GM23338 (cell line): ENCODE measurements around the gene IRF8. TPM values are rescaled to one million over a fixed set of nuclear protein-coding genes. Genes with fewer than 3 reads are reported as not detected.

Experiments
- ATAC-seq: fragments of 200-7000 bp; cut with Tn5 transposase; 3 replicates; pipeline ENCODE4 v1.9.1; 2020
- DNase-seq: peaks from one replicate; pipeline ENCODE4 v3.0.0-alpha.2; 2015; ENCODE audit warnings: low spot score
- H2AFZ ChIP-seq: fragments of 200-600 bp; sonication (generic); 2 replicates; pipeline ENCODE4 v1.8.0; 2016; ENCODE audit warnings: antibody characterized with exemption, mild to moderate bottlenecking, moderate library complexity
- H3F3A ChIP-seq: fragments of 200-600 bp; sonication (generic); replicated peaks from 2 replicates; pipeline ENCODE4 v1.8.0; 2017; ENCODE audit warnings: antibody characterized with exemption, mixed run types, low read depth
- H3K27ac ChIP-seq: fragments of 200-600 bp; sonication (generic); 2 replicates; pipeline ENCODE4 v1.6.1; 2016; ENCODE audit warnings: low read depth
- H3K27me3 ChIP-seq: fragments of 200-600 bp; sonication (generic); 2 replicates; pipeline ENCODE4 v1.8.0; 2016; ENCODE audit warnings: mild to moderate bottlenecking, mixed run types, moderate library complexity; ENCODE audit not compliant: insufficient read depth
- H3K36me3 ChIP-seq: fragments of 200-600 bp; sonication (generic); 2 replicates; pipeline ENCODE4 v1.8.0; 2016; ENCODE audit warnings: mild to moderate bottlenecking; ENCODE audit not compliant: insufficient read depth
- H3K4me1 ChIP-seq: fragments of 200-600 bp; sonication (generic); 2 replicates; pipeline ENCODE4 v1.8.0; 2016; ENCODE audit warnings: mild to moderate bottlenecking, moderate library complexity; ENCODE audit not compliant: insufficient read depth
- H3K4me2 ChIP-seq: fragments of 200-600 bp; sonication (generic); 2 replicates; pipeline ENCODE4 v1.7.1; 2017; ENCODE audit warnings: mixed run types
- H3K4me3 ChIP-seq: fragments of 200-600 bp; sonication (generic); 2 replicates; pipeline ENCODE4 v1.6.1; 2016; ENCODE audit warnings: mixed run types
- H3K79me2 ChIP-seq: fragments of 200-600 bp; sonication (generic); replicated peaks from 2 replicates; pipeline ENCODE4 v1.8.0; 2017; ENCODE audit warnings: mild to moderate bottlenecking; ENCODE audit not compliant: insufficient read depth
- H3K9me2 ChIP-seq: fragments of 200-600 bp; sonication (generic); 2 replicates; pipeline ENCODE4 v1.8.0; 2017; ENCODE audit not compliant: insufficient read depth
- H4K20me1 ChIP-seq: fragments of 200-600 bp; sonication (generic); replicated peaks from 2 replicates; pipeline ENCODE4 v1.8.0; 2017; ENCODE audit warnings: mild to moderate bottlenecking; ENCODE audit not compliant: insufficient read depth
- H3K27ac Mint-ChIP-seq: 2 replicates; pipeline ENCODE4 v1.8.0; 2020; ENCODE audit warnings: inconsistent platforms, mild to moderate bottlenecking, moderate library complexity, mixed read lengths
- H3K27me3 Mint-ChIP-seq: 3 replicates; pipeline ENCODE4 v1.8.0; 2022; ENCODE audit warnings: low read depth, mild to moderate bottlenecking, moderate library complexity, mixed read lengths, inconsistent platforms; ENCODE audit not compliant: insufficient read depth, poor library complexity
- H3K36me3 Mint-ChIP-seq: 3 replicates; pipeline ENCODE4 v1.8.0; 2021; ENCODE audit warnings: low read depth, mild to moderate bottlenecking, inconsistent platforms, moderate library complexity, mixed read lengths
- H3K4me1 Mint-ChIP-seq: 3 replicates; pipeline ENCODE4 v1.8.0; 2020; ENCODE audit warnings: mild to moderate bottlenecking, inconsistent platforms, mixed read lengths
- H3K4me3 Mint-ChIP-seq: 3 replicates; pipeline ENCODE4 v1.8.0; 2021; ENCODE audit warnings: moderate library complexity, mild to moderate bottlenecking, inconsistent platforms, mixed read lengths
- H3K9me3 Mint-ChIP-seq: 3 replicates; pipeline ENCODE4 v1.8.0; 2020; ENCODE audit warnings: moderate library complexity, mild to moderate bottlenecking, inconsistent platforms, mixed read lengths
- CREB1 ChIP-seq: fragments of 250-450 bp; sonication (Bioruptor Pico); IDR thresholded peaks from 2 replicates; pipeline ENCODE4 v1.5.0; 2020; ENCODE audit warnings: low read depth, mild to moderate bottlenecking, moderate library complexity
- EZH2 ChIP-seq: fragments of 200-600 bp; sonication (generic); IDR thresholded peaks from one replicate; pipeline ENCODE4 v1.8.0; 2017; ENCODE audit warnings: antibody characterized with exemption, mild to moderate bottlenecking, low read depth; ENCODE audit not compliant: unreplicated experiment
- JUNB ChIP-seq: IDR thresholded peaks from one replicate; pipeline ENCODE4 v1.6.1; 2016; ENCODE audit warnings: antibody characterized with exemption; ENCODE audit not compliant: unreplicated experiment
- NANOG ChIP-seq: IDR thresholded peaks from 2 replicates; pipeline ENCODE4 v1.6.1; 2016; ENCODE audit warnings: antibody characterized with exemption, borderline replicate concordance
- ZNF114 ChIP-seq: fragments of 250-450 bp; sonication (Bioruptor Pico); IDR thresholded peaks from 2 replicates; pipeline ENCODE4 v1.5.0; 2020; ENCODE audit warnings: mild to moderate bottlenecking, moderate library complexity
- polyA plus RNA-seq: library from polyadenylated mRNA; unstranded; fragments of >200 nt; fragmentation: Nextera tagmentation; extraction: Ambion mirVana; gene quantifications from 2 replicates; pipeline ENCODE4 v1.2.1, GENCODE V29; 2016
- total RNA-seq: library from RNA; depleted of rRNA; stranded (reverse); fragments of >200 nt; shearing (Covaris generic); gene quantifications from 2 replicates; pipeline ENCODE4 v1.2.3, GENCODE V29; 2014
- TF ChIP-seq, protein P1 (sequence below): fragments of 250-450 bp; sonication (Bioruptor Pico); IDR thresholded peaks from 2 replicates; pipeline ENCODE4 v1.5.0; 2020; ENCODE audit warnings: mild to moderate bottlenecking, moderate library complexity
- TF ChIP-seq, protein P2 (sequence below): IDR thresholded peaks from 2 replicates; pipeline ENCODE4 v1.6.1; 2016; ENCODE audit warnings: antibody characterized with exemption

Gene IRF8
- total and polyA plus RNA-seq, 2 experiments from 2014 or later: 0.47 to 2.8 TPM

DNA sequence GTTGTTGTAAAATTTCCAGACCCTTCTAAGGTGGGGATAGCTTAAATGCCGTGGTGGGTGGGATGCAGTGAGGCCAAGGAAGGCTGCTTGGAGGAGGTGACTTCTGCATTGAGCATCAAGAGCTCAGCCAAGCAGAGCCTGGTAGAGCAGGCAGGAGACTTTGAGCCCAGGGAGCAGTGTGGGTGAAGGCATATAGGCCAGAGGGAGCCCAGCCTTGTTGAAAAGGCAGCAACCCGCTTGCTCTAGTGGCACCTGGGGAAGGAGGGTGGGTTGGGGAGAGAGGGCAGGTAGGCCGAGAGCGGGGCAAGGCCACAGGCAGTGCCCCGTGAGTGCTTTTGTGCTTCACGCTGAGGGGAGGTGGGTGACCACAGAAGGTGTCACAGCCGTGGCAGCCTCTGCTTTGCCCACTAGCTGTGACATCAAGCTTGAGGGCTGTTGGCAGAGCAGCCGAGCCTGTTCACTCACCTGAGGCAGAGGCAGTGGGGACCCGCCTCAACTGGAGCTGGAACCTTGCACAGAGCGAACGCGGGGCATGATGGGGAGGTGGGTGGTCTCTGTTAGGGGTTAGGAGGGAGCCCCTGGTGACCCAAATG is 56.1 kb downstream of the IRF8 start (continued):
- TF ChIP-seq, protein P1, sequence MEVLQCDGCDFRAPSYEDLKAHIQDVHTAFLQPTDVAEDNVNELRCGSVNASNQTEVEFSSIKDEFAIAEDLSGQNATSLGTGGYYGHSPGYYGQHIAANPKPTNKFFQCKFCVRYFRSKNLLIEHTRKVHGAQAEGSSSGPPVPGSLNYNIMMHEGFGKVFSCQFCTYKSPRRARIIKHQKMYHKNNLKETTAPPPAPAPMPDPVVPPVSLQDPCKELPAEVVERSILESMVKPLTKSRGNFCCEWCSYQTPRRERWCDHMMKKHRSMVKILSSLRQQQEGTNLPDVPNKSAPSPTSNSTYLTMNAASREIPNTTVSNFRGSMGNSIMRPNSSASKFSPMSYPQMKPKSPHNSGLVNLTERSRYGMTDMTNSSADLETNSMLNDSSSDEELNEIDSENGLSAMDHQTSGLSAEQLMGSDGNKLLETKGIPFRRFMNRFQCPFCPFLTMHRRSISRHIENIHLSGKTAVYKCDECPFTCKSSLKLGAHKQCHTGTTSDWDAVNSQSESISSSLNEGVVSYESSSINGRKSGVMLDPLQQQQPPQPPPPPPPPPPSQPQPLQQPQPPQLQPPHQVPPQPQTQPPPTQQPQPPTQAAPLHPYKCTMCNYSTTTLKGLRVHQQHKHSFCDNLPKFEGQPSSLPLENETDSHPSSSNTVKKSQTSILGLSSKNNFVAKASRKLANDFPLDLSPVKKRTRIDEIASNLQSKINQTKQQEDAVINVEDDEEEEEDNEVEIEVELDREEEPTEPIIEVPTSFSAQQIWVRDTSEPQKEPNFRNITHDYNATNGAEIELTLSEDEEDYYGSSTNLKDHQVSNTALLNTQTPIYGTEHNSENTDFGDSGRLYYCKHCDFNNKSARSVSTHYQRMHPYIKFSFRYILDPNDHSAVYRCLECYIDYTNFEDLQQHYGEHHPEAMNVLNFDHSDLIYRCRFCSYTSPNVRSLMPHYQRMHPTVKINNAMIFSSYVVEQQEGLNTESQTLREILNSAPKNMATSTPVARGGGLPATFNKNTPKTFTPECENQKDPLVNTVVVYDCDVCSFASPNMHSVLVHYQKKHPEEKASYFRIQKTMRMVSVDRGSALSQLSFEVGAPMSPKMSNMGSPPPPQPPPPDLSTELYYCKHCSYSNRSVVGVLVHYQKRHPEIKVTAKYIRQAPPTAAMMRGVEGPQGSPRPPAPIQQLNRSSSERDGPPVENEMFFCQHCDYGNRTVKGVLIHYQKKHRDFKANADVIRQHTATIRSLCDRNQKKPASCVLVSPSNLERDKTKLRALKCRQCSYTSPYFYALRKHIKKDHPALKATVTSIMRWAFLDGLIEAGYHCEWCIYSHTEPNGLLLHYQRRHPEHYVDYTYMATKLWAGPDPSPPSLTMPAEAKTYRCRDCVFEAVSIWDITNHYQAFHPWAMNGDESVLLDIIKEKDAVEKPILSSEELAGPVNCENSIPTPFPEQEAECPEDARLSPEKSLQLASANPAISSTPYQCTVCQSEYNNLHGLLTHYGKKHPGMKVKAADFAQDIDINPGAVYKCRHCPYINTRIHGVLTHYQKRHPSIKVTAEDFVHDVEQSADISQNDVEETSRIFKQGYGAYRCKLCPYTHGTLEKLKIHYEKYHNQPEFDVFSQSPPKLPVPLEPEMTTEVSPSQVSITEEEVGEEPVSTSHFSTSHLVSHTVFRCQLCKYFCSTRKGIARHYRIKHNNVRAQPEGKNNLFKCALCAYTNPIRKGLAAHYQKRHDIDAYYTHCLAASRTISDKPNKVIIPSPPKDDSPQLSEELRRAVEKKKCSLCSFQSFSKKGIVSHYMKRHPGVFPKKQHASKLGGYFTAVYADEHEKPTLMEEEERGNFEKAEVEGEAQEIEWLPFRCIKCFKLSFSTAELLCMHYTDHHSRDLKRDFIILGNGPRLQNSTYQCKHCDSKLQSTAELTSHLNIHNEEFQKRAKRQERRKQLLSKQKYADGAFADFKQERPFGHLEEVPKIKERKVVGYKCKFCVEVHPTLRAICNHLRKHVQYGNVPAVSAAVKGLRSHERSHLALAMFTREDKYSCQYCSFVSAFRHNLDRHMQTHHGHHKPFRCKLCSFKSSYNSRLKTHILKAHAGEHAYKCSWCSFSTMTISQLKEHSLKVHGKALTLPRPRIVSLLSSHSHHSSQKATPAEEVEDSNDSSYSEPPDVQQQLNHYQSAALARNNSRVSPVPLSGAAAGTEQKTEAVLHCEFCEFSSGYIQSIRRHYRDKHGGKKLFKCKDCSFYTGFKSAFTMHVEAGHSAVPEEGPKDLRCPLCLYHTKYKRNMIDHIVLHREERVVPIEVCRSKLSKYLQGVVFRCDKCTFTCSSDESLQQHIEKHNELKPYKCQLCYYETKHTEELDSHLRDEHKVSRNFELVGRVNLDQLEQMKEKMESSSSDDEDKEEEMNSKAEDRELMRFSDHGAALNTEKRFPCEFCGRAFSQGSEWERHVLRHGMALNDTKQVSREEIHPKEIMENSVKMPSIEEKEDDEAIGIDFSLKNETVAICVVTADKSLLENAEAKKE (CRISPR knock-in tag): no peak

DNA sequence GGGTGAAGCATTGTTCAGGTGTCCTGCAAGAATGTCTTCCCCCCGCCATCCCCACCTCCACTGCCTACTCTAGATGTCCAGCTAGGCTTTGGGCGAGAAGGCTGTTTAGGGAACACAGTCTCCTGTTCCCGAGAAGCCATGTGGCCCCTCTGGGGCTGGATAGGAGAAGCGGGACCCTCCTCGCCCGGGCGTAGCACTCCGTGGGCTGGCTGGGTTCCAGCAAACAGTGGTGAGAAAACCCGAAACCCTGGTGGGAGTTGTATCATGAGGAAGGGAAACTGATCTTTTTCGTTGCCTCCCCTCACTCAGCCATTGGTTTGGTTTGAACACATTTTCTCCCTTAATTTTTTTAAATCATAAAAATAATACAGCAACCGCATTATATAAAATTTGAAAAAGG is 56.6 kb downstream of the IRF8 start:
- H4K20me1 ChIP-seq: no peaks in the 10 kb centered on the region
- H3K4me2 ChIP-seq: no peak overlapping the region
- H3K9me3 Mint-ChIP-seq: no peaks in the 10 kb centered on the region
- no peak overlapping the region for H3K4me3 Mint-ChIP-seq
- peaks cover 3% of the 10 kb centered on the region; the same call in 1 of the 3 replicates for H3K4me1 Mint-ChIP-seq
- no peaks in the 10 kb centered on the region for H3K4me1 ChIP-seq
- no peaks in the 10 kb centered on the region for H3K36me3 Mint-ChIP-seq
- no peak overlapping the region for H3K27ac ChIP-seq
- peaks cover 7% of the 10 kb centered on the region for H3K27me3 Mint-ChIP-seq
- no peaks in the 10 kb centered on the region for H3K9me2 ChIP-seq
- no peak for ATAC-seq
- H3K79me2 ChIP-seq: no peaks in the 10 kb centered on the region
- H3K27me3 ChIP-seq: no peaks in the 10 kb centered on the region
- no peak overlapping the region for H3K27ac Mint-ChIP-seq
- H3K36me3 ChIP-seq: no peaks in the 10 kb centered on the region
- no peaks in the 10 kb centered on the region for H3F3A ChIP-seq
- H3K4me3 ChIP-seq: no peak overlapping the region
- no peak for DNase-seq
- H2AFZ ChIP-seq: no peak overlapping the region
- TF ChIP-seq CREB1 (no peak), NANOG (no peak), ZNF114 (CRISPR knock-in tag) (no peak), EZH2 (no peak), JUNB (no peak)
- TF ChIP-seq, protein P1 (CRISPR knock-in tag): no peak
- TF ChIP-seq, protein P2, sequence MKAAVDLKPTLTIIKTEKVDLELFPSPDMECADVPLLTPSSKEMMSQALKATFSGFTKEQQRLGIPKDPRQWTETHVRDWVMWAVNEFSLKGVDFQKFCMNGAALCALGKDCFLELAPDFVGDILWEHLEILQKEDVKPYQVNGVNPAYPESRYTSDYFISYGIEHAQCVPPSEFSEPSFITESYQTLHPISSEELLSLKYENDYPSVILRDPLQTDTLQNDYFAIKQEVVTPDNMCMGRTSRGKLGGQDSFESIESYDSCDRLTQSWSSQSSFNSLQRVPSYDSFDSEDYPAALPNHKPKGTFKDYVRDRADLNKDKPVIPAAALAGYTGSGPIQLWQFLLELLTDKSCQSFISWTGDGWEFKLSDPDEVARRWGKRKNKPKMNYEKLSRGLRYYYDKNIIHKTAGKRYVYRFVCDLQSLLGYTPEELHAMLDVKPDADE: no peak
